ENCODE data around the gene MBOAT1.

- TF ChIP-seq CTCF (conservative IDR thresholded peaks at IDR 0.05; ENCODE audit: low read length) (no peak), EZH2phosphoT487 (IDR thresholded peaks at IDR 0.05; ENCODE audit: borderline replicate concordance, low read depth, low read length) (no peak)
These were observed 11.3 kb downstream of the MBOAT1 start for GRCh38 chr6:20200761-20201630.
